Stimulated activated CD8-positive, alpha-beta memory T cell treated with anti-CD3 and anti-CD28 coated beads, Interleukin-4, amount 100 ng/mL, for 1 hour (primary cell): ENCODE data around the gene CPPED1.

Experiments
- DNase-seq, 2 donors: peaks; one replicate each; pipeline ENCODE4 v3.0.0-alpha.2; 2020; ENCODE audit warnings: low read depth in 2 of 2, low spot score in 1 of 2

CPPED1 gene

GRCh38 chr16:12739738-12740137 lies 63.9 kb downstream of the CPPED1 start:
- DNase-seq = no peak

- no peak for DNase-seq
Observed at GRCh38 chr16:12737563-12737962, 66.1 kb downstream of the CPPED1 start.

- no peak for DNase-seq
Observed at GRCh38 chr16:12735805-12736204, 67.9 kb downstream of the CPPED1 start.

GRCh38 chr16:12732600-12732999 lies 71.1 kb downstream of the CPPED1 start:
- no peak for DNase-seq

- DNase-seq = no peak
Observed at GRCh38 chr16:12729448-12729847, 74.2 kb downstream of the CPPED1 start.

GRCh38 chr16:12728469-12728868 lies 75.2 kb downstream of the CPPED1 start:
- no peak for DNase-seq

GRCh38 chr16:12724226-12724625 lies 79.5 kb downstream of the CPPED1 start:
- DNase-seq = no peak

- DNase-seq = no peak
Observed at GRCh38 chr16:12723681-12724080, 80.0 kb downstream of the CPPED1 start.

- DNase-seq = no peak
Observed at GRCh38 chr16:12721841-12722421, 81.8 kb downstream of the CPPED1 start.

- DNase-seq = no peak
Observed at GRCh38 chr16:12719972-12720371, 83.7 kb downstream of the CPPED1 start.

GRCh38 chr16:12716658-12717057 lies 87.0 kb downstream of the CPPED1 start:
- no peak for DNase-seq

- no peak for DNase-seq
Observed at GRCh38 chr16:12709807-12710206, 93.9 kb downstream of the CPPED1 start.

GRCh38 chr16:12708266-12708665 lies 95.4 kb downstream of the CPPED1 start:
- no peak for DNase-seq

- DNase-seq = no peak
Observed at GRCh38 chr16:12706628-12707027, 97.1 kb downstream of the CPPED1 start.

GRCh38 chr16:12704492-12705111 lies 99.1 kb downstream of the CPPED1 start:
- DNase-seq = no peak

- DNase-seq = no peak
Observed at GRCh38 chr16:12703935-12704334, 99.8 kb downstream of the CPPED1 start.

GRCh38 chr16:12700161-12700560 lies 103.5 kb downstream of the CPPED1 start:
- no peak for DNase-seq

- DNase-seq = no peak
Observed at GRCh38 chr16:12699161-12699560, 104.5 kb downstream of the CPPED1 start.

- DNase-seq = no peak
Observed at GRCh38 chr16:12697437-12697836, 106.2 kb downstream of the CPPED1 start.

- no peak for DNase-seq
Observed at GRCh38 chr16:12695454-12695853, 108.2 kb downstream of the CPPED1 start.

- DNase-seq = no peak
Observed at GRCh38 chr16:12690024-12690423, 113.7 kb downstream of the CPPED1 start.

GRCh38 chr16:12688951-12689850 lies 114.5 kb downstream of the CPPED1 start:
- DNase-seq = no peak
